PC-9 (cell line): ENCODE results near the gene CIAO3. TPM values are rescaled to one million over a fixed set of nuclear protein-coding genes. Genes with fewer than 3 reads are reported as not detected.

Source experiments
- BruUV-seq: library from RNA; stranded (reverse); fragments of 400-500 nt; replicated peaks from 2 replicates; lab custom pipeline; 2021; lab: Mats Ljungman, UMichigan
- CTCF ChIA-PET: fragments of 300-600 bp; sonication (Branson Sonifier 250); formaldehyde crosslinking; loops from one replicate; lab custom pipeline; 2022; ENCODE audit warnings: antibody characterized with exemption; lab: Charles Lee
- POLR2A ChIA-PET: fragments of 300-600 bp; sonication (Branson Sonifier 250); formaldehyde crosslinking; loops from one replicate; lab custom pipeline; 2022; ENCODE audit warnings: antibody characterized with exemption; ENCODE audit not compliant: unreplicated experiment; lab: Charles Lee
- DNase-seq, 2 experiments: peaks; one replicate each; pipeline versions ENCODE4 v3.0.0 to v3.0.0-alpha.2; 2015 to 2022; ENCODE audit warnings: mixed read lengths in 1 of 2
- H2AFZ ChIP-seq: fragments of 200-600 bp; sonication (generic); 2 replicates; pipeline ENCODE4 v1.8.1; 2017; ENCODE audit warnings: antibody characterized with exemption
- H3F3A ChIP-seq: fragments of 200-600 bp; sonication (generic); 2 replicates; pipeline ENCODE4 v1.8.1; 2017; ENCODE audit warnings: antibody characterized with exemption, mild to moderate bottlenecking, low read depth; ENCODE audit not compliant: insufficient read depth
- H3K27ac ChIP-seq: fragments of 200-600 bp; sonication (generic); 2 replicates; pipeline ENCODE4 v1.6.1; 2016; ENCODE audit warnings: mixed run types
- H3K27me3 ChIP-seq: fragments of 200-600 bp; sonication (generic); 2 replicates; pipeline ENCODE4 v1.6.1; 2016; ENCODE audit warnings: low read depth, mixed run types; ENCODE audit not compliant: insufficient read depth
- H3K36me3 ChIP-seq: fragments of 200-600 bp; sonication (generic); 2 replicates; pipeline ENCODE4 v1.6.1; 2016; ENCODE audit warnings: low read depth, mixed run types
- H3K4me1 ChIP-seq: fragments of 200-600 bp; sonication (generic); replicated peaks from 2 replicates; pipeline ENCODE4 v1.6.1; 2016; ENCODE audit warnings: mixed run types; ENCODE audit not compliant: insufficient read depth
- H3K4me2 ChIP-seq: fragments of 200-600 bp; sonication (generic); 2 replicates; pipeline ENCODE4 v1.6.1; 2017; ENCODE audit warnings: mixed run types
- H3K4me3 ChIP-seq: fragments of 200-600 bp; sonication (generic); 2 replicates; pipeline ENCODE4 v1.6.1; 2016; ENCODE audit warnings: mixed run types
- H3K79me2 ChIP-seq: fragments of 200-600 bp; sonication (generic); 2 replicates; pipeline ENCODE4 v1.6.1; 2017; ENCODE audit warnings: low read depth, mixed run types
- H3K9me2 ChIP-seq: fragments of 200-600 bp; sonication (generic); 2 replicates; pipeline ENCODE4 v1.8.1; 2017; ENCODE audit warnings: mild to moderate bottlenecking; ENCODE audit not compliant: insufficient read depth
- H3K9me3 ChIP-seq: fragments of 200-600 bp; sonication (generic); 2 replicates; pipeline ENCODE4 v1.8.1; 2016; ENCODE audit warnings: low read depth; ENCODE audit not compliant: insufficient read depth
- H4K20me1 ChIP-seq: fragments of 200-600 bp; sonication (generic); 2 replicates; pipeline ENCODE4 v1.8.1; 2017; ENCODE audit not compliant: insufficient read depth
- CTCF ChIP-seq: fragments of 200-600 bp; sonication (generic); conservative IDR thresholded peaks from 2 replicates; pipeline ENCODE4 v1.6.1; 2017; ENCODE audit warnings: mixed run types, antibody characterized with exemption, mild to moderate bottlenecking, moderate library complexity
- EZH2 ChIP-seq: fragments of 200-600 bp; sonication (generic); IDR thresholded peaks from 2 replicates; pipeline ENCODE4 v1.8.0; 2017; ENCODE audit warnings: antibody characterized with exemption, low read depth
- intact Hi-C: fragments of 100-400 bp; cut with micrococcal nuclease; formaldehyde crosslinking; loops from one replicate; pipeline ENCODE4 v1.10.0; 2022; ENCODE audit not compliant: unreplicated experiment
- total RNA-seq: library from RNA; stranded (reverse); gene quantifications from 2 replicates; pipeline ENCODE4 v1.2.3, GENCODE V29; 2021

CIAO3 gene
- total RNA-seq, 1 experiment from 2014 or later: 44.2 TPM

GRCh38 chr16:702341-702740, 38.5 kb downstream of the CIAO3 start:
- BruUV-seq: no TSS peak
- CTCF ChIA-PET: interaction anchor here (1.5 kb wide), 1 partner anchor 10 kb away, joined by 3 read pairs; no protein-coding TSS in a partner anchor
- H3K4me1 ChIP-seq: no peaks in the 10 kb centered on the region; the same call in 1 of the 2 replicates
- H3K4me2 ChIP-seq: no peak overlapping the region
- no peaks in the 10 kb centered on the region for H3K79me2 ChIP-seq
- H3K4me3 ChIP-seq: no peak overlapping the region
- H3K9me2 ChIP-seq: no peaks in the 10 kb centered on the region
- H3K36me3 ChIP-seq: no peaks in the 10 kb centered on the region
- 0 out of 2 replicates have a peak, but pooled peaks cover 4% of the 10 kb centered on the region for H4K20me1 ChIP-seq
- intact Hi-C loops: no loop called here
- H3F3A ChIP-seq: peaks cover 6% of the 10 kb centered on the region; the same call in 1 of the 2 replicates
- POLR2A ChIA-PET: no interaction called here
- peaks cover 57% of the 10 kb centered on the region for H3K27me3 ChIP-seq
- no peak overlapping the region for H2AFZ ChIP-seq
- H3K27ac ChIP-seq: no peak overlapping the region
- TF ChIP-seq CTCF: no peak
- no peak for TF ChIP-seq EZH2
- H3K9me3 ChIP-seq: no peaks in the 10 kb centered on the region
- DNase-seq: no peak

GRCh38 chr16:700684-701584, 39.9 kb downstream of the CIAO3 start:
- POLR2A ChIA-PET: no interaction called here
- no peaks in the 10 kb centered on the region for H3K9me2 ChIP-seq
- no peak overlapping the region for H3K27ac ChIP-seq
- H4K20me1 ChIP-seq: 0 out of 2 replicates have a peak, but pooled peaks cover 4% of the 10 kb centered on the region
- no peak overlapping the region for H2AFZ ChIP-seq
- no peaks in the 10 kb centered on the region for H3K36me3 ChIP-seq
- BruUV-seq: no TSS peak
- TF ChIP-seq CTCF (no peak), EZH2 (no peak)
- CTCF ChIA-PET: interaction anchor here (1.5 kb wide), 1 partner anchor 12 kb away, joined by 3 read pairs; no protein-coding TSS in a partner anchor
- no peaks in the 10 kb centered on the region for H3K79me2 ChIP-seq
- H3K4me3 ChIP-seq: no peak overlapping the region
- no peaks in the 10 kb centered on the region; the same call in 1 of the 2 replicates for H3K4me1 ChIP-seq
- H3K4me2 ChIP-seq: no peak overlapping the region
- no peaks in the 10 kb centered on the region for H3K9me3 ChIP-seq
- no peaks in the 10 kb centered on the region for H3F3A ChIP-seq
- H3K27me3 ChIP-seq: peaks cover 45% of the 10 kb centered on the region
- DNase-seq: no peak
- intact Hi-C loops: no loop called here

GRCh38 chr16:698911-699671, 41.7 kb downstream of the CIAO3 start:
- 0 out of 2 replicates have a peak, but pooled peaks cover 4% of the 10 kb centered on the region for H4K20me1 ChIP-seq
- intact Hi-C loops: no loop called here
- CTCF ChIA-PET: interaction anchor here (0.7 kb wide), 1 partner anchor 86 kb away, joined by 4 read pairs; no protein-coding TSS in a partner anchor

More at GRCh38 chr16:698911-699671, 41.7 kb downstream of the CIAO3 start:
- no peaks in the 10 kb centered on the region for H3K79me2 ChIP-seq
- H3K36me3 ChIP-seq: no peaks in the 10 kb centered on the region
- TF ChIP-seq EZH2: no peak
- TF ChIP-seq CTCF: no peak
- H3K4me1 ChIP-seq: no peaks in the 10 kb centered on the region; the same call in 1 of the 2 replicates
- no peak overlapping the region for H2AFZ ChIP-seq
- POLR2A ChIA-PET: no interaction called here
- H3K9me3 ChIP-seq: no peaks in the 10 kb centered on the region
- H3F3A ChIP-seq: no peaks in the 10 kb centered on the region
- peaks cover 36% of the 10 kb centered on the region for H3K27me3 ChIP-seq
- DNase-seq: no peak
- no peaks in the 10 kb centered on the region for H3K9me2 ChIP-seq
- no TSS peak for BruUV-seq
- no peak overlapping the region for H3K4me3 ChIP-seq
- H3K4me2 ChIP-seq: no peak overlapping the region
- H3K27ac ChIP-seq: no peak overlapping the region
